ENCODE measurements around the gene FCRL6. TPM values are rescaled to one million over a fixed set of nuclear protein-coding genes. Genes with fewer than 3 reads are reported as not detected.

Gene FCRL6
- total and polyA plus RNA-seq, 4 donors, result 0.20 TPM; not detected in 3

Small RNAs within 50 kb of the gene (small RNA-seq; reads per million reads assigned to genes)
- 3.8 reads per million, percentile 94 among the genes with 10 or more reads in this experiment for gene RF00570 (ENCODE audit: low replicate concordance)

Other genes with a start within 250 kb of the FCRL6 start
- not detected for gene APCS, start 214.5 kb upstream of the FCRL6 start, total RNA-seq
- not detected for gene APCS, start 214.5 kb upstream of the FCRL6 start, polyA plus RNA-seq (ENCODE audit: insufficient read length in 2 of 2)
- not detected for gene CRP, start 87.8 kb upstream of the FCRL6 start, total RNA-seq
- not detected for gene CRP, start 87.8 kb upstream of the FCRL6 start, polyA plus RNA-seq (ENCODE audit: insufficient read length in 2 of 2)
- gene DUSP23, start 21.4 kb upstream of the FCRL6 start, total RNA-seq, result 10 to 100 TPM; 11.8 to 30.5 TPM
- 10 to 100 TPM; 21.3 to 24.9 TPM for gene DUSP23, start 21.4 kb upstream of the FCRL6 start, polyA plus RNA-seq (ENCODE audit: insufficient read length in 2 of 2)
- under 1 TPM; 0.17 to 0.40 TPM for gene SLAMF8, start 24.5 kb downstream of the FCRL6 start, total RNA-seq
- not detected for gene SLAMF8, start 24.5 kb downstream of the FCRL6 start, polyA plus RNA-seq (ENCODE audit: insufficient read length in 2 of 2)
- gene VSIG8, start 60.3 kb downstream of the FCRL6 start, total RNA-seq, result under 1 TPM in 1 of 2 donors, not detected in 1; 0.22 TPM
- gene VSIG8, start 60.3 kb downstream of the FCRL6 start, polyA plus RNA-seq (ENCODE audit: insufficient read length in 2 of 2), result under 1 TPM; 0.09 to 0.27 TPM
- gene CFAP45, start 97.8 kb downstream of the FCRL6 start, total RNA-seq, result 1 to 10 TPM; 1.3 to 9.2 TPM
- gene CFAP45, start 97.8 kb downstream of the FCRL6 start, polyA plus RNA-seq (ENCODE audit: insufficient read length in 2 of 2), result 10 to 100 TPM in 1 of 2 donors, 1 to 10 TPM in 1; 9.8 to 11.7 TPM
- gene TAGLN2, start 123.1 kb downstream of the FCRL6 start, total RNA-seq, result 10 to 100 TPM; 75.1 to 85.4 TPM
- 100 to 1,000 TPM in 1 of 2 donors, 10 to 100 TPM in 1; 93.0 to 101 TPM for gene TAGLN2, start 123.1 kb downstream of the FCRL6 start, polyA plus RNA-seq (ENCODE audit: insufficient read length in 2 of 2)
- 1 to 10 TPM in 1 of 2 donors, under 1 TPM in 1; 0.50 to 1.3 TPM for gene IGSF9, start 143.3 kb downstream of the FCRL6 start, total RNA-seq
- 1 to 10 TPM; 4.0 to 4.9 TPM for gene IGSF9, start 143.3 kb downstream of the FCRL6 start, polyA plus RNA-seq (ENCODE audit: insufficient read length in 2 of 2)
- not detected for gene SLAMF9, start 151.9 kb downstream of the FCRL6 start, total RNA-seq
- gene SLAMF9, start 151.9 kb downstream of the FCRL6 start, polyA plus RNA-seq (ENCODE audit: insufficient read length in 2 of 2), result not detected
- 10 to 100 TPM in 1 of 2 donors, 1 to 10 TPM in 1; 8.8 to 10.5 TPM for gene PIGM, start 229.6 kb downstream of the FCRL6 start, total RNA-seq
- gene PIGM, start 229.6 kb downstream of the FCRL6 start, polyA plus RNA-seq (ENCODE audit: insufficient read length in 2 of 2), result 10 to 100 TPM; 14.0 to 19.2 TPM

Data from spinal cord (tissue), 4 donors.